HepG2 (cell line): ENCODE measurements around the gene CLEC2D. TPM values are rescaled to one million over a fixed set of nuclear protein-coding genes. Genes with fewer than 3 reads are reported as not detected.

Source experiments
- ATAC-seq: fragments of 200-7000 bp; cut with Tn5 transposase; 3 replicates; pipeline ENCODE4 v1.9.1; 2020; ENCODE audit warnings: mild to moderate bottlenecking, moderate library complexity
- BruUV-seq: library from RNA; stranded (reverse); fragments of 400-500 nt; replicated peaks from 2 replicates; lab custom pipeline; 2021; lab: Mats Ljungman, UMichigan
- CTCF ChIA-PET: fragments of 300-600 bp; formaldehyde crosslinking; extraction: SDS; loops from one replicate; lab custom pipeline; 2021; ENCODE audit warnings: low total read pairs, inconsistent platforms, low intra/inter-chr PET ratio; lab: Yijun Ruan, JAX
- POLR2A ChIA-PET: fragments of 350-600 bp; sonication (Branson Sonifier 250); formaldehyde crosslinking; loops from one replicate; lab custom pipeline; 2020; ENCODE audit warnings: antibody characterized with exemption, inconsistent platforms; lab: Yijun Ruan, JAX
- DNase-seq: peaks from one replicate; pipeline ENCODE4 v3.0.0-alpha.2; 2015; ENCODE audit warnings: low spot score
- FAIRE-seq: peaks from 3 replicates; lab custom pipeline; 2011; peaks lifted over from hg19 to GRCh38; lab: Jason Lieb, UNC
- H2AFZ ChIP-seq: one replicate; pipeline ENCODE4 v1.6.1; 2011; ENCODE audit warnings: low read length, inconsistent platforms
- H3K27ac ChIP-seq: fragments of 300-600 bp; 3 replicates; pipeline ENCODE4 v1.8.0; 2011; ENCODE audit warnings: mixed run types, mild to moderate bottlenecking, mixed read lengths, low read length, inconsistent platforms; ENCODE audit not compliant: insufficient read depth; ENCODE audit errors: extremely low read length
- H3K27me3 ChIP-seq, 2 experiments: fragments of 200-600 bp in 1 of 2; 2 replicates in 1 of 2; 3 replicates in 1 of 2; pipeline versions ENCODE4 v1.6.0 to v1.8.0; 2011; ENCODE audit warnings: low read length in 2 of 2, mild to moderate bottlenecking in 2 of 2, moderate library complexity in 2 of 2, inconsistent platforms in 1 of 2; ENCODE audit not compliant: insufficient read depth in 2 of 2, control insufficient read depth in 1 of 2
- H3K36me3 ChIP-seq, 2 experiments: fragments of 200-600 bp in 1 of 2; replicated peaks in 1 of 2; 2 replicates in 1 of 2; 3 replicates in 1 of 2; pipeline versions ENCODE4 v1.5.1 to v1.8.0; 2011; ENCODE audit warnings: low read length in 2 of 2, inconsistent platforms in 1 of 2; ENCODE audit not compliant: insufficient read depth in 2 of 2, control insufficient read depth in 1 of 2
- H3K4me1 ChIP-seq: 2 replicates; pipeline ENCODE4 v1.5.1; 2012; ENCODE audit warnings: low read length, inconsistent platforms; ENCODE audit not compliant: insufficient read depth
- H3K4me2 ChIP-seq: 2 replicates; pipeline ENCODE4 v1.6.0; 2011; ENCODE audit warnings: low read depth, low read length, inconsistent platforms
- H3K4me3 ChIP-seq, 3 experiments: fragments of 200-600 bp in 1 of 3; sonication (generic), shearing (Covaris generic) in 1 of 3; replicated peaks in 1 of 3; 2 replicates each; pipeline ENCODE4 v1.5.1; 2011 to 2016; ENCODE audit warnings: low read length in 3 of 3, inconsistent platforms in 2 of 3, low read depth in 2 of 3, mild to moderate bottlenecking in 2 of 3, control low read depth in 1 of 3, mixed read lengths in 1 of 3; ENCODE audit not compliant: insufficient read depth in 1 of 3
- H3K79me2 ChIP-seq: one replicate; pipeline ENCODE4 v1.6.1; 2011; ENCODE audit warnings: low read length, inconsistent platforms; ENCODE audit not compliant: insufficient read depth
- H3K9ac ChIP-seq: 2 replicates; pipeline ENCODE4 v1.6.0; 2011; ENCODE audit warnings: mild to moderate bottlenecking, low read depth, low read length, inconsistent platforms; ENCODE audit not compliant: insufficient read depth
- H3K9me3 ChIP-seq: 2 replicates; pipeline ENCODE4 v1.5.1; 2012; ENCODE audit warnings: mild to moderate bottlenecking, low read length
- H4K20me1 ChIP-seq: 2 replicates; pipeline ENCODE4 v1.6.0; 2011; ENCODE audit warnings: inconsistent platforms, mild to moderate bottlenecking, low read length, moderate library complexity; ENCODE audit not compliant: insufficient read depth
- CC2D1A ChIP-seq: sonication (generic); formaldehyde crosslinking; IDR thresholded peaks from 2 replicates; pipeline ENCODE4 v1.8.1; 2023; ENCODE audit warnings: mild to moderate bottlenecking, missing genetic modification reagents
- MIXL1 ChIP-seq: IDR thresholded peaks from 2 replicates; pipeline ENCODE4 v1.6.1; 2016
- PHF21A ChIP-seq: sonication (generic); formaldehyde crosslinking; IDR thresholded peaks from 2 replicates; pipeline ENCODE4 v1.5.0; 2020; ENCODE audit warnings: mild to moderate bottlenecking, missing genetic modification reagents
- SP140L ChIP-seq: sonication (generic); formaldehyde crosslinking; IDR thresholded peaks from 2 replicates; pipeline ENCODE4 v1.4.0; 2020; ENCODE audit warnings: missing genetic modification reagents, borderline replicate concordance
- TCF12 ChIP-seq, 2 experiments: fragments of 450-650 bp in 1 of 2; sonication (generic) in 1 of 2; formaldehyde crosslinking in 1 of 2; IDR thresholded peaks; 2 replicates each; pipeline versions ENCODE4 v1.6.1 to v1.8.0; 2017 to 2022; ENCODE audit warnings: antibody characterized with exemption in 1 of 2, mild to moderate bottlenecking in 1 of 2, missing genetic modification reagents in 1 of 2, moderate library complexity in 1 of 2
- ZNF331 ChIP-seq: sonication (generic); formaldehyde crosslinking; IDR thresholded peaks from 2 replicates; pipeline ENCODE4 v1.4.0; 2020; ENCODE audit warnings: missing genetic modification reagents
- ZNF570 ChIP-seq: sonication (generic); formaldehyde crosslinking; IDR thresholded peaks from 2 replicates; pipeline ENCODE4 v1.4.0; 2020; ENCODE audit warnings: mild to moderate bottlenecking, missing genetic modification reagents, borderline replicate concordance
- ZNF841 ChIP-seq: sonication (generic); formaldehyde crosslinking; IDR thresholded peaks from 2 replicates; pipeline ENCODE4 v1.8.1; 2023; ENCODE audit warnings: missing genetic modification reagents, borderline replicate concordance
- WGBS: methylation state at CpG from one replicate; pipeline ENCODE4 v1.1.6; 2017; ENCODE audit warnings: low lambda C conversion rate; 5-methylcytosine and 5-hydroxymethylcytosine counted together
- in situ Hi-C: cut with HindIII; loops from 2 replicates; pipeline ENCODE4 v1.10.0; 2017; ENCODE audit warnings: low pct_unique_long_range_greater_than_20kb; ENCODE audit not compliant: extremely low pct_ligation_motif_present
- intact Hi-C: fragments of 100-400 bp; cut with micrococcal nuclease; formaldehyde crosslinking; loops from one replicate; pipeline ENCODE4 v1.10.0; 2022; ENCODE audit not compliant: unreplicated experiment
- polyA plus RNA-seq, 8 experiments: library from polyadenylated mRNA; depleted of rRNA in 3 of 8; stranded (reverse) in 7 of 8; unstranded in 1 of 8; fragments of >200 nt; fragmentation: Illumina TruSeq in 4 of 8; extraction: Trizol in 4 of 8; gene quantifications; 2 replicates each; pipeline versions ENCODE4 v1.2.1 to v1.2.3, GENCODE V29; 2011 to 2016; ENCODE audit warnings: low read depth in 4 of 8, missing spikeins in 1 of 8, mixed read lengths in 1 of 8; ENCODE audit not compliant: insufficient read depth in 1 of 8
- total RNA-seq, 5 experiments: library from RNA; depleted of rRNA; stranded (reverse); fragments of >200 nt; fragmentation: Illumina TruSeq; extraction: Trizol; gene quantifications; 2 replicates each; pipeline ENCODE4 v1.2.3, GENCODE V29; 2016; ENCODE audit warnings: low read depth in 1 of 5
- TF ChIP-seq, protein P1 (sequence below), 2 experiments: sonication (generic) in 1 of 2; formaldehyde crosslinking in 1 of 2; IDR thresholded peaks; 2 replicates each; pipeline versions ENCODE4 v1.4.0 to v1.6.1; 2016 to 2020; ENCODE audit warnings: borderline replicate concordance in 1 of 2, low read depth in 1 of 2, mild to moderate bottlenecking in 1 of 2, missing genetic modification reagents in 1 of 2

Gene CLEC2D
- total and polyA plus RNA-seq, 2 of the 13 experiments (the other 11 are each of a cell fraction or from before 2014, with no cell fraction given), result 2.5 to 8.6 TPM

DNA sequence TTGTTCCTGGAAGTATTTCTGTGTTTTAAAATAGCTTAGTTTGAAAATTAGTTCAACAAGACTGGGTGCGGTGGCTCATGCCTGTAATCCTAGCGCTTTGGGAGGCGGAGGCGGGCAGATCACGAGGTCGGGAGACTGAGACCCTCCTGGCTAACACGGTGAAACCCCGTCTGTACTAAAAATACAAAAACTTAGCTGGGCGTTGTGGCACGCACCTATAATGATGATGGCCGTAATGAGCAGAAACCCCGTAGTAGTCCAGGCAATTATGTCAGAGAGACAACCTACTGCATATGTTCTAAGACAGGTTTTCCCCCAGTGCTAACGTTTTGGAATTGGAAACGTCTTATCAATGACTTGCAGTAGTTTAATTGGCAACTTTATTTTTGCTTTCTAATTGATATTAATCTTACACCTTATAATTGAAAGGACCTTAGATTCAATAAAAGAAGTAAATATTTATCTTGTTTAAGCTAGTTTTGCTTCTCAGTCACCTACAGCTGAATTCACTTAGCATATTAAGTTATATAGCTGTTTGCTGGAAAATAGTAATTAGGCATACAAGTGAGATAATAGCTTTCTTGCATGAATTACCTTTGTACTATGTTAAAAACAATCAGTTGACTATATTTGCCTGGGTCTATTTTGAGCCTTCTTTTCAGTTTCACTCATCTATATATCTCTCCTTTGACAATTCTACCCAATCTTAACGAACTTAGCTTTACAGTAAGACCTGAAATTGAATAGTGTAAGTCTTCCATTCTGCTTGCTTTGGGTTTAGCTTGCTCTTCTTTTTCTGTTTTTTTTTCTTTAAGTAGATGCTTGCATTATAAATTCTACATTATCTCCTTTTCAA, 47.8 kb downstream of the CLEC2D start:
- no TSS peak for BruUV-seq
- 55% methylated on average over 15 of the region's 15 CpGs for WGBS
- H2AFZ ChIP-seq, result no peak overlapping the region
- no peak overlapping the region for H3K27ac ChIP-seq
- no peak for DNase-seq
- intact Hi-C loops (no loop called here), in situ Hi-C loops (no loop called here)
- H3K36me3 ChIP-seq, result no peaks in the 10 kb centered on the region
- H3K4me2 ChIP-seq, result no peak overlapping the region
- ChIA-PET POLR2A (no interaction called here), CTCF (no interaction called here)
- H4K20me1 ChIP-seq, result no peaks in the 10 kb centered on the region
- no peak for ATAC-seq
- H3K4me3 ChIP-seq, result no peak overlapping the region
- no peak for TF ChIP-seq CC2D1A (CRISPR knock-in tag)
- no peak for TF ChIP-seq SP140L (CRISPR knock-in tag)
- no peak for TF ChIP-seq TCF12 (IDR thresholded peaks at IDR 0.05)
- no peak for TF ChIP-seq TCF12 (CRISPR knock-in tag; IDR thresholded peaks at IDR 0.05)
- H3K27me3 ChIP-seq, result peaks cover 0 to 9% of the 10 kb centered on the region in 2 experiments; a peak in 2 of 5 replicates
- no peak for FAIRE-seq
- H3K79me2 ChIP-seq, result no peaks in the 10 kb centered on the region
- peaks cover 23% of the 10 kb centered on the region for H3K4me1 ChIP-seq
- H3K9me3 ChIP-seq, result no peaks in the 10 kb centered on the region
- no peak overlapping the region for H3K9ac ChIP-seq

DNA sequence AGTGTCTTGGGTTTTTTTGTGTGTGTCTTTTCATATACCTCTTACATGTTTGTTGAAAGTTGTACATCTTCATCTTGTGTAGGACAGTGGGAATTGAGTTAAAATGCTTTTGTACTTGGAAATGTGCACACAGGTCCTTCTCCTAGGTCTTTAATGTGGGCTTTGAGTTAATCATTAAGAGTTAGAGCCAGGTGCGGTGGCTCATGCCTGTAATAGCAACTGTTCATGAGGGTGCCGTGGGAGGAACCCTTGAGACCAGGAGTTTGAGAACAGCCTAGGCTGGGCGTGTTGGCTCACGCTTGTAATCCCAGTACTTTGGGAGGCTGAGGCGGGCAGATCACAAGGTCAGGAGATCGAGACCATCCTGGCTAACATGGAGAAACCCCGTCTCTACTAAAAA, 49.5 kb downstream of the CLEC2D start:
- ATAC-seq (peak; percentile 85), FAIRE-seq (no peak), DNase-seq (peak; percentile 23)
- BruUV-seq, result no TSS peak
- Histone ChIP-seq H3K27ac (no peak overlapping the region), H3K79me2 (no peaks in the 10 kb centered on the region), H3K4me1 (peaks cover 23% of the 10 kb centered on the region), H3K27me3 (peaks cover 0 to 9% of the 10 kb centered on the region in 2 experiments; a peak in 2 of 5 replicates), H4K20me1 (no peaks in the 10 kb centered on the region), H3K9me3 (no peaks in the 10 kb centered on the region), H3K36me3 (no peaks in the 10 kb centered on the region), H3K4me3 (no peak overlapping the region), H2AFZ (no peak overlapping the region), H3K9ac (no peak overlapping the region), H3K4me2 (no peak overlapping the region)
- POLR2A ChIA-PET, result no interaction called here
- TF ChIP-seq ZNF841 (CRISPR knock-in tag) (no peak), MIXL1 (CRISPR knock-in tag) (no peak), PHF21A (CRISPR knock-in tag) (no peak), ZNF570 (no peak), ZNF331 (0 out of 2 replicates have a peak, but pooled peaks have one; percentile 15)
- TF ChIP-seq, protein P1, sequence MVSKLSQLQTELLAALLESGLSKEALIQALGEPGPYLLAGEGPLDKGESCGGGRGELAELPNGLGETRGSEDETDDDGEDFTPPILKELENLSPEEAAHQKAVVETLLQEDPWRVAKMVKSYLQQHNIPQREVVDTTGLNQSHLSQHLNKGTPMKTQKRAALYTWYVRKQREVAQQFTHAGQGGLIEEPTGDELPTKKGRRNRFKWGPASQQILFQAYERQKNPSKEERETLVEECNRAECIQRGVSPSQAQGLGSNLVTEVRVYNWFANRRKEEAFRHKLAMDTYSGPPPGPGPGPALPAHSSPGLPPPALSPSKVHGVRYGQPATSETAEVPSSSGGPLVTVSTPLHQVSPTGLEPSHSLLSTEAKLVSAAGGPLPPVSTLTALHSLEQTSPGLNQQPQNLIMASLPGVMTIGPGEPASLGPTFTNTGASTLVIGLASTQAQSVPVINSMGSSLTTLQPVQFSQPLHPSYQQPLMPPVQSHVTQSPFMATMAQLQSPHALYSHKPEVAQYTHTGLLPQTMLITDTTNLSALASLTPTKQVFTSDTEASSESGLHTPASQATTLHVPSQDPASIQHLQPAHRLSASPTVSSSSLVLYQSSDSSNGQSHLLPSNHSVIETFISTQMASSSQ (IDR thresholded peaks at IDR 0.05; ENCODE audit: low read depth), result peak; percentile 40; the same call in 1 of the 2 replicates
- TF ChIP-seq, protein P1 (CRISPR knock-in tag; IDR thresholded peaks at IDR 0.05; ENCODE audit: borderline replicate concordance), result no peak
- 13% methylated on average over 7 of the region's 7 CpGs for WGBS
- in situ Hi-C loops (no loop called here), intact Hi-C loops (no loop called here)
- CTCF ChIA-PET, result no interaction called here
